ENCODE data around the gene CUL5. TPM values are rescaled to one million over a fixed set of nuclear protein-coding genes. Genes with fewer than 3 reads are reported as not detected.

Gene CUL5
- total RNA-seq, 2 donors from 2014 or later = 37.8 to 59.9 TPM

DNA sequence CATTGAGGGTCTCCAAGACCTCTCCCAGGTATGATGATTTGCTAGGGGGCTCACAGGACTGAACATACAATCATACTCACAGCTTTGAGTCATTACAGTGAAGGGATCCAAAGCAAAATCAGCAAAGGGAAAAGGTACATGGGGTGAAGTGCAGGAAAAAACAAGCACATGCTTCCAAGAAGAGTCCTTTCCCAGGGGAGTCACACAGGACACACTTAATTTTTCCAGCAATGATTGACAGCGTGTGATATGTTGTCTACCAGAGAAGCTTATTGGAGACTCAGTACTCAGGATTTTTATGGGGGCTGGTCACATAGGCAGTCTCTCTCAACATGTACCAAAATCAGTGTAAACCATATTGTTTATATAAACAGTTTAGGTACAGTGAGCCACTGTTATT lies 25.3 kb downstream of the CUL5 start:
- Mint-ChIP-seq H3K27ac (no peak overlapping the region), H3K36me3 (ENCODE audit: low read depth) (no peaks in the 10 kb centered on the region), H3K4me1 (peaks cover 7% of the 10 kb centered on the region), H3K27me3 (no peaks in the 10 kb centered on the region), H3K4me3 (no peak overlapping the region)
- DNase-seq = no peak
- no peaks in the 10 kb centered on the region for H3K9me3 ChIP-seq (ENCODE audit: control insufficient read depth, low read length, poor library complexity, severe bottlenecking)
- ATAC-seq = no peak

DNA sequence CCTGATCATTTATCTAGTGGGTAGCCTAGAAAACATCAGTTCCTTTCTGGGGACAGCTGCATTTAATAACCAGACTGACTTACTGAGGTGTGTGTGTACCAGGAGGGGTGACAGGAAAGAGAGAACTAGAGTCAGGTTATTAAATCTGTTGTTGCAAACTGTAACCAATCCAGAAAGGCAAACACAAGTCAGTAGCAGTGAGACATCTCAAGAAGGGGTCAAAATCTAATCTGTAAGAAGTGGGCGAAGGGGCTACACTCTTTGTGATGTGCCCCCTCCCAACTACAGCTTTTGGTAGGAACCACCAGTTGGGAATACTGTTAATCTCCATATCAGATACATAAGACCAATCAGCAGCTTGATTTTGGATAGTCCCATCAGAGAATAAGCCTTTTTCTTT lies 26.3 kb downstream of the CUL5 start:
- ATAC-seq = no peak
- Mint-ChIP-seq H3K27me3 (no peaks in the 10 kb centered on the region), H3K4me3 (no peak overlapping the region), H3K4me1 (peaks cover 9% of the 10 kb centered on the region), H3K36me3 (ENCODE audit: low read depth) (peaks cover 4% of the 10 kb centered on the region), H3K27ac (no peak overlapping the region)
- DNase-seq = no peak
- no peaks in the 10 kb centered on the region for H3K9me3 ChIP-seq (ENCODE audit: control insufficient read depth, low read length, poor library complexity, severe bottlenecking)

DNA sequence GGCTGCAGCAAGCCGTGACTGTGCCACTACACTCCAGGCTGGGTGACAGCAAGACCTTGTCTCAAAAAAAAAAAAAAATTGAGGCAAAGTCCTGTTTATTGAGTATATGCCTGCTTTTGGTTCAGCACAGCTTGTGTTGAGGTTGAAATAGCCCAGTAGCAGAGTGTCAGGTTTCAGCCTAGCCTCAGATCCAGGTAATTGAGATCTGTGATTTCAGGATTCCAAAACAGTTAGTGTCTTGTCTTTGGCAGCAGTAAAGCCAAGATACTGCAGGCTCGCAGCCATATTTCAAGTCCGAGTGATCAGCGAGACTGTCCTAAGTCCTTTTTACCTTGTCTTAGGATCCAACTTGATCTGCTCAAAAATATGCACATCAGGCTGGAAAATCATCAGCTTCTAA lies 27.0 kb downstream of the CUL5 start:
- no peaks in the 10 kb centered on the region for H3K9me3 ChIP-seq (ENCODE audit: control insufficient read depth, low read length, poor library complexity, severe bottlenecking)
- peak overlapping the region; percentile 41 for H3K27ac Mint-ChIP-seq
- no peak for DNase-seq

DNA sequence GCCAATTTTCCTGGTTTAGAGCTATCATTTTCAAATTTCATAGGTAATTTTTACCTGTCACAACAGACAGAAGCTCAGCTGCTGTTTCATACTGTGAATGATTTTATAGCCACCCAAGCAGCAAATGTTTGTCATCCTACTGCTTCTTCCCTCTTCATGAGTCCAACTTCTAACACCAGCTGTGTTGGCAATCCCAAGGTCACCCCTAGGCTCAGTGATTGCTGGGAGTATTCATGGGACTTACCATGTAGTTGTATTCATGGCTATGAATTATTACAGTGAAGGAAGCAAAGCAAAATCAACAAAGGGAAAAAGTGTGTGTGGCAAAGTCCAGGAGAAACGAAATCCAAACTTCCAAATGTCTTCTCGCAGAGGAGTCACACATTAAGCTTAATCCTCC lies 28.5 kb downstream of the CUL5 start:
- no peak overlapping the region for H3K27ac Mint-ChIP-seq
- no peak for DNase-seq
- H3K4me1 Mint-ChIP-seq = peaks cover 9% of the 10 kb centered on the region
- ATAC-seq = no peak
- no peaks in the 10 kb centered on the region for H3K9me3 ChIP-seq (ENCODE audit: control insufficient read depth, low read length, poor library complexity, severe bottlenecking)
- no peaks in the 10 kb centered on the region for H3K27me3 Mint-ChIP-seq
- peaks cover 4% of the 10 kb centered on the region for H3K36me3 Mint-ChIP-seq (ENCODE audit: low read depth)
- H3K4me3 Mint-ChIP-seq = no peak overlapping the region

More for the DNA sequence above, 27.0 kb downstream of the CUL5 start:
- Mint-ChIP-seq H3K36me3 (ENCODE audit: low read depth) (peaks cover 4% of the 10 kb centered on the region), H3K27me3 (no peaks in the 10 kb centered on the region), H3K4me3 (no peak overlapping the region), H3K4me1 (peaks cover 9% of the 10 kb centered on the region)
- no peak for ATAC-seq

DNA sequence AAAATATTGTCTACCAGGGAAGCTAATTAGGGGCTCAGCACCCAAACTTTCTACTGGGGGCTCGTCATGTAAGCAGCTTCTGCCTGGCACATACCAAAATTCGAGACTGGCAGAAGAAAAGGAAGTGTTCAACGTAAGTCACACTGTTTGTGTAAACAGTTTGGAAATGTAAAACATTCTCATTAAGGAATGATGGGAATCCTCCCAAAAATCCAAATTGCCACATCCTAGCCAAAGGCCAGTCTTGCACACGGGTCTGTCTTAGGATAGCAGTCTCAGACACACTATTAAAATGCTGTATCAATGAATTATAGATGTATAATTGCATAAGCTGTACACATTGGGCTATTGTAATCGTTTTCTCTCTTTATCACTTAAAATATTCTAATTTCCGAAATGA lies 28.9 kb downstream of the CUL5 start:
- Mint-ChIP-seq H3K36me3 (ENCODE audit: low read depth) (peaks cover 7% of the 10 kb centered on the region), H3K27ac (no peak overlapping the region), H3K4me3 (no peak overlapping the region), H3K27me3 (no peaks in the 10 kb centered on the region), H3K4me1 (peaks cover 7% of the 10 kb centered on the region)
- H3K9me3 ChIP-seq (ENCODE audit: control insufficient read depth, low read length, poor library complexity, severe bottlenecking) = no peaks in the 10 kb centered on the region
- no peak for DNase-seq
- no peak for ATAC-seq

DNA sequence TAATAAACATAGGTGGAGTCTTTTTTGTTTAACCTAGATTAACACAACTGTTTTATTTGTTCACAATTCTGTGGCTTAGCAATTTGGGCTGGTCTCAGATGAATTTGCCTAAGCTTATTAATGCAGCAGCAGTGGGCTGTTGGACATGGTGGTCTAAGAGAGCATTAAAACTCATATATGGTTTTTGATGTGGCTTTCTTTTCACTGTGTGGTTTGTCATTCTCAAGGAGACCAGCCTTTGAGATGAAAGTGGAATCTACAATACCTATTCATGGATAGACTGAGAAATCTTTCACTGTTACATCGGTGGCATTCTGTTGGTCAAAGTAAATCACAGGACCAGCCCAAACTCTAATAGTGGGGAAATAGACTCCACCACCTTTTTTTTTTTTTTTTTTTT lies 39.6 kb downstream of the CUL5 start:
- Mint-ChIP-seq H3K27ac (no peak overlapping the region), H3K36me3 (ENCODE audit: low read depth) (peaks cover 2% of the 10 kb centered on the region), H3K27me3 (no peaks in the 10 kb centered on the region), H3K4me1 (peaks cover 6% of the 10 kb centered on the region), H3K4me3 (no peak overlapping the region)
- DNase-seq = no peak
- no peaks in the 10 kb centered on the region for H3K9me3 ChIP-seq (ENCODE audit: control insufficient read depth, low read length, poor library complexity, severe bottlenecking)
- no peak for ATAC-seq

DNA sequence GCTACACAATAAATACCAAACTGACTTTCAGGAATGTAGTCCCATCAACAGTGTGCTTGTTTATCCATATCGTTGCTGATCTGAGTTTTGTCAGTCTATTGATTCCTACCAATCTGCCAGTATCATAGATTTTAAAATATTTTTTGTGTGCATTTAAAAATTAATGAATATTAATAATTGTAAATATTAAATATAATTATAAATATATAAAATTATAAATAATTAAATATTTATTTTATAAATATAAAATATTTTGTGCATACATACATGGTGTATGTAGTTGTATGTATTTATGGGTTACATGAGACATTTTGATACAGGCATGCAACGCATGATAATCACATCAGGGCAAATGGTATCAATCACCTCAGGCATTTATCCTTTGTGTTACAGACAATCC lies 53.6 kb downstream of the CUL5 start:
- no peak overlapping the region for H3K27ac Mint-ChIP-seq
- H3K36me3 Mint-ChIP-seq (ENCODE audit: low read depth) = peaks cover 15% of the 10 kb centered on the region
- no peaks in the 10 kb centered on the region for H3K9me3 ChIP-seq (ENCODE audit: control insufficient read depth, low read length, poor library complexity, severe bottlenecking)
- ATAC-seq = no peak
- H3K4me1 Mint-ChIP-seq = peaks cover 9% of the 10 kb centered on the region
- no peaks in the 10 kb centered on the region for H3K27me3 Mint-ChIP-seq
- DNase-seq = no peak
- no peak overlapping the region for H3K4me3 Mint-ChIP-seq

DNA sequence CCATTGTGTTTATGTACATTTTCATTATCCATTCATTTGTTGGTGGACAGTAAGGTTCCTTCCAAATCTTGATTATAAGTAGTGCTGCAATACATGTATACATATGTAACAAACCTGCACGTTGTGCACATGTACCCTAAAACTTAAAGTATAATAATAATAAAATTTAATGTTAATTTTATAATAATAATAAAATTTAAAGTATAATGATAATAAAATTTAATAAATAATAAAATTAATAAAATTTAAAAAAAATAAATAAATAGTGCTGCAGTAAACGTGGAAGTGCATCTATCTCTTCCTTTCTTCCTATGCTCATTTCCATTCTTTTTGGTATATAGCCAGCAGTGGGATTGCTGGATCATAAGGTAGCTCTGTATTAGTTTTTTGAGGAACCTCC lies 54.7 kb downstream of the CUL5 start:
- no peaks in the 10 kb centered on the region for H3K27me3 Mint-ChIP-seq
- H3K9me3 ChIP-seq (ENCODE audit: control insufficient read depth, low read length, poor library complexity, severe bottlenecking) = no peaks in the 10 kb centered on the region
- DNase-seq (no peak), ATAC-seq (no peak)
- H3K4me3 Mint-ChIP-seq = no peak overlapping the region
- peaks cover 12% of the 10 kb centered on the region for H3K36me3 Mint-ChIP-seq (ENCODE audit: low read depth)
- H3K4me1 Mint-ChIP-seq = peaks cover 6% of the 10 kb centered on the region
- H3K27ac Mint-ChIP-seq = no peak overlapping the region

DNA sequence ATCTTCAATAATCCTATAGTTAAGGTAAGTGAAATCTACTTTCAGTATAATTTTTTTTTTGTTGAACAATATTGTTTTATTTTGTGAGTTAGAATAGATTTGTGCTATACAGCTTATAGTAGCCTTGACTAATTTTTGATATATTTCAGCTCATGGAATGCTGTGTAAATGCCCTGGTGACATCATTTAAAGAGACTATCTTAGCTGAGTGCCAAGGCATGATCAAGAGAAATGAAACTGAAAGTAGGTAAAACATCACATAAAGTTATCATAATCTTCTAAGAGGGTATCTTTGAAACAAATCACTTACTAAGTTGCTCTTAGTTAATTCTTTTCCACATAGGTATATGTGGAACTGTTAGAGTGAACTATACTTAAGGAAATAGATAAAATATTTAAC lies 61.2 kb downstream of the CUL5 start:
- no peak for DNase-seq
- Mint-ChIP-seq H3K36me3 (ENCODE audit: low read depth) (peaks cover 2% of the 10 kb centered on the region), H3K4me1 (peaks cover 14% of the 10 kb centered on the region), H3K27ac (peak overlapping the region; percentile 84), H3K27me3 (no peaks in the 10 kb centered on the region), H3K4me3 (no peak overlapping the region)
- peak; percentile 70 for ATAC-seq
- no peaks in the 10 kb centered on the region for H3K9me3 ChIP-seq (ENCODE audit: control insufficient read depth, low read length, poor library complexity, severe bottlenecking)

DNA sequence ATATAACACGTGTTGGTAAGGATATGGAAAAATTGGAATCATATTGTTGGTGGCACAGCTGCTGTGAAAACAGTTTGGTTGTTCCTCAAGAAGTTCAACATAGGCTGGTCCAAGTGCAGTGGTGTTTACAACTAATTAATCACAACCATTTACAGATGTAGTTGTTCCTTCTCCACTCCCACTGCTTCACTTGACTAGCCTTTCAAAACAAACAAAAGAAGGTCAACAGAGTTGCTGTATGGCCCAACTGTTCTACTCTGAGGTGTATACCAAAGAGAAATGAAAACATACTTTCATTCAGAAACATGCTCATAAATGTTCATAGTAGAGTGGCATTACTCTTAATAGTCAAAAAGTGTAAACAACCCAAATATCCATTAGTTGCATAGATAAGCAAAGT lies 76.1 kb downstream of the CUL5 start:
- peak overlapping the region; percentile 11 for H3K27ac Mint-ChIP-seq
- peaks cover 11% of the 10 kb centered on the region for H3K36me3 Mint-ChIP-seq (ENCODE audit: low read depth)
- peaks cover 10% of the 10 kb centered on the region for H3K4me1 Mint-ChIP-seq

DNA sequence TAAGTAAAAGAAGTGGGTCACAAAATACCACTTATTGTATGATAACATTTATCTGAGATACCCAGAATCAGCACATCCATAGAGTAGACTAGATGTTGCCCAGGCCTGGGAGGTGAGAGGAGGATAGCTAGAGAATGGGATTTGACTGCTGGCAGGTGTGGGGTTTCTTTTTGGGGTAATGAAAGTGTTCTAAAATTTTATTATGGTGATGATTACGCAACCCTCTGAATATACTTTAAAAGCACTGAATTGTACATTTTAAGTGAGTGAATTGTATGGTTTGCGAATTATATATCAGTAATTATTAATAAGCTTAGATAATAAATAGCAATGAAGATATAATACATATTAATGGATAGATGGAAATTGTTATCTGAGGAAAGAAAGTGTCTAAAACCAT lies 77.0 kb downstream of the CUL5 start:
- no peaks in the 10 kb centered on the region for H3K9me3 ChIP-seq (ENCODE audit: control insufficient read depth, low read length, poor library complexity, severe bottlenecking)
- Mint-ChIP-seq H3K27me3 (no peaks in the 10 kb centered on the region), H3K4me3 (no peak overlapping the region), H3K36me3 (ENCODE audit: low read depth) (peaks cover 11% of the 10 kb centered on the region), H3K4me1 (peaks cover 10% of the 10 kb centered on the region), H3K27ac (no peak overlapping the region)
- DNase-seq (no peak), ATAC-seq (no peak)

More for the DNA sequence above, 76.1 kb downstream of the CUL5 start:
- H3K27me3 Mint-ChIP-seq = no peaks in the 10 kb centered on the region
- H3K4me3 Mint-ChIP-seq = no peak overlapping the region
- no peak for ATAC-seq
- no peak for DNase-seq
- no peaks in the 10 kb centered on the region for H3K9me3 ChIP-seq (ENCODE audit: control insufficient read depth, low read length, poor library complexity, severe bottlenecking)

DNA sequence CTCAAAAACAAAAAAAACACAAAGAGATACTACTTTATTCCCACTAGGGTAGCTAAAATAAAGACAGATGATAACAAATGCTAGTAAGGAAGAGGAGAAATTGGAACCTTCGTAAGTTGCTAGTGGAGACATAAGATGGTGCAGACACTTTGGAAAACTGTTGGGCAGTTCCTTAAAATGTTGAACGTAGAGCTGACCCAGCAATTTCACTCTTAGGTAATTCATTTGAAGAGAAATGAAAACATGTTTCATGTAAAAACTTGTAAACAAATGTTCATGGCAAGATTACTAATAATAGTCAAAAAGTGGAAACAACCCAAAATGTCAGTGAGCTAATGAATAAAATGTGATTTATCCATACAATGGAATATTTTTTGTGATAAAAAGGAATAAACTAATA lies 83.4 kb downstream of the CUL5 start:
- H3K36me3 Mint-ChIP-seq (ENCODE audit: low read depth) = peaks cover 7% of the 10 kb centered on the region
- no peak overlapping the region for H3K4me3 Mint-ChIP-seq
- H3K27me3 Mint-ChIP-seq = no peaks in the 10 kb centered on the region
- DNase-seq (no peak), ATAC-seq (no peak)
- H3K4me1 Mint-ChIP-seq = peaks cover 4% of the 10 kb centered on the region
- no peaks in the 10 kb centered on the region for H3K9me3 ChIP-seq (ENCODE audit: control insufficient read depth, low read length, poor library complexity, severe bottlenecking)
- no peak overlapping the region for H3K27ac Mint-ChIP-seq

DNA sequence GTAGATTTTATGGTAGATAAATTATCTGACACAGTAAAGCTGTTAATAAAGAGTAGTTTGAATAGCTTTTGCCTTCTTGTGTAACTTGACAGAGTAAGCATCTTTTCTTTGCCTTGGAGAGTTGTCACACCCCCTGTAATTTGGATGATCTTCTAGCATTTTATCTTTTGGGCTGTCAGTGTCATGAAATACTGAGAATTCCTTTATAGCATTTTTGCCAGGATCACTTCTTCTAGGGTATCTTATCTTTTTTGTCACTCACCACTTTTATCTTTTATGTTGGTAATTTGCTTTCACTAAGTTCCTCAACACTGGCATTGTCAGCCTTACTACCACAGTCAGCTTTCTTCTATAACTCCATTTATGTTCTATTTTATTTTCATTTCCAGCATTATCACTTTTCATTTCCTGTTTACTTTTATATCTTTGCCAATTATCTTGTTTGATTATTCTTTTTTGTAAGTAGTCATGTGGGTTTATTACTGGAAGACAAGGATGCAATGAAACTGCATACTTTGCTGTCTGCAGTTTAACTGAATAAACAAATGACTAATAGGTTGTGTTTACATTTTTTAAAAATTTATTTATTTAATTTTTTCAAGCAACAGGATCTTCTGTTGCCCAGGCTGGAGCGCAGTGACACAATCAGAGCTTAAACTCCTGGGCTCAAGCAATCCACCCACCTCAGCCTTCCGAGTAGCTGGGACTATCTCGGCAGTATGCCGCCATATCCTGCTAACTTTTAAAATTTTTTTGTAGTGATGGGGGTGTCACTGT lies 84.6 kb downstream of the CUL5 start:
- DNase-seq (no peak), ATAC-seq (no peak)
- Mint-ChIP-seq H3K4me3 (no peak overlapping the region), H3K27me3 (no peaks in the 10 kb centered on the region), H3K36me3 (ENCODE audit: low read depth) (peaks cover 9% of the 10 kb centered on the region), H3K27ac (no peak overlapping the region), H3K4me1 (peaks cover 4% of the 10 kb centered on the region)
- no peaks in the 10 kb centered on the region for H3K9me3 ChIP-seq (ENCODE audit: control insufficient read depth, low read length, poor library complexity, severe bottlenecking)

DNA sequence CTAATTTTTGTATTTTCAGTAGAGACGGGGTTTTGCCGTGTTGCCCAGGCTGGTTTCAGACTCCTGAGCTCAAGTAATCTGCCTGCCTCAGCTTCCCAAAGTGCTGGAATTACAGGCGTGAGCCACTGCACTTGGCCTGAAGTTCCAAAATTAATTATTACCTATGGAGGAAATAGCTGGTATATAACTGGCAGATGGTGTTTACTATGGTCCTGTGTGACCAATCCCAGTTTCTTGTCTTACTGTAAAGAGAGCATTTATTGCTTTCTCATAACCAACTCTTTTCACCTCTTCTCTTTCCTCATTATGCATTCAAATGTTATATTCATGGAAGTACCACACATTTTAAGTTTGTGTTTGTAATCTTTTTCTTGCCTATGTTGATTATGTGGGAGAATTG lies 88.5 kb downstream of the CUL5 start:
- Mint-ChIP-seq H3K4me1 (peaks cover 4% of the 10 kb centered on the region), H3K27ac (no peak overlapping the region), H3K27me3 (no peaks in the 10 kb centered on the region), H3K4me3 (no peak overlapping the region), H3K36me3 (ENCODE audit: low read depth) (peaks cover 5% of the 10 kb centered on the region)
- no peaks in the 10 kb centered on the region for H3K9me3 ChIP-seq (ENCODE audit: control insufficient read depth, low read length, poor library complexity, severe bottlenecking)
- DNase-seq (no peak), ATAC-seq (no peak)

Data from T-helper 17 cell (primary cell).